Right lobe of liver (tissue), 4 donors: ENCODE results near the gene MTUS2.

ENCODE experiments used
- POLR2A ChIP-seq: fragments of 450-650 bp; IDR thresholded peaks from one replicate; pipeline ENCODE4 v1.6.1; 2017; ENCODE audit warnings: antibody characterized with exemption, mild to moderate bottlenecking
- TF ChIP-seq, protein P1 (sequence below), 4 donors: fragments of 200-600 bp in 3 of 4; fragments of 450-650 bp in 1 of 4; IDR thresholded peaks; one replicate each; pipeline versions ENCODE4 v1.5.1 to v1.8.0; 2016 to 2022; ENCODE audit warnings: antibody characterized with exemption in 4 of 4, mild to moderate bottlenecking in 2 of 4
- donor health status: DM: no; HTN: no; CAD: no.
- donor health status: DM: no; HTN: no; CAD: no.
- donor health status: DM: no; HTN: yes; CAD: no.

DNA sequence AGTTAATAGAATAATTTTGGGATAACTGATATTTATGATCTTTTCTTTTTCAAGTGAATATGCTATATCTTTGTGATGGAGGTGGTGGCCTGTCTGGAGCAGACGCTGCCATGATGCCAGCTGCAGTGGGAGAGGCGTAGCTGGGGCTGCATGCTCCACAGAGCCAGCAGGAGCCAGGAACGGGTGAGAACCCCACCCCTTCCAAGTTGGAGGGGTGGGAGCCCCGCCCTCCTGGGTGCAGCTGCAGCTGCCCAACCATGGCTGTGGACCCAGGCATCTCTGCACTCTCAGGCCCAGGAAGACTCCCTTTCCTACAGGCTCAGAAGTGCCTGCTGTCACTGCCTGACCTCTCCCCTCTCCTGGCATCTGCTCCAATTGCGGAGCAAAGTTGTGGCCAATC, 402.3 kb downstream of the MTUS2 start:
- TF ChIP-seq, protein P1, sequence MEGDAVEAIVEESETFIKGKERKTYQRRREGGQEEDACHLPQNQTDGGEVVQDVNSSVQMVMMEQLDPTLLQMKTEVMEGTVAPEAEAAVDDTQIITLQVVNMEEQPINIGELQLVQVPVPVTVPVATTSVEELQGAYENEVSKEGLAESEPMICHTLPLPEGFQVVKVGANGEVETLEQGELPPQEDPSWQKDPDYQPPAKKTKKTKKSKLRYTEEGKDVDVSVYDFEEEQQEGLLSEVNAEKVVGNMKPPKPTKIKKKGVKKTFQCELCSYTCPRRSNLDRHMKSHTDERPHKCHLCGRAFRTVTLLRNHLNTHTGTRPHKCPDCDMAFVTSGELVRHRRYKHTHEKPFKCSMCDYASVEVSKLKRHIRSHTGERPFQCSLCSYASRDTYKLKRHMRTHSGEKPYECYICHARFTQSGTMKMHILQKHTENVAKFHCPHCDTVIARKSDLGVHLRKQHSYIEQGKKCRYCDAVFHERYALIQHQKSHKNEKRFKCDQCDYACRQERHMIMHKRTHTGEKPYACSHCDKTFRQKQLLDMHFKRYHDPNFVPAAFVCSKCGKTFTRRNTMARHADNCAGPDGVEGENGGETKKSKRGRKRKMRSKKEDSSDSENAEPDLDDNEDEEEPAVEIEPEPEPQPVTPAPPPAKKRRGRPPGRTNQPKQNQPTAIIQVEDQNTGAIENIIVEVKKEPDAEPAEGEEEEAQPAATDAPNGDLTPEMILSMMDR (IDR thresholded peaks at IDR 0.05), result no peak
- no peak for TF ChIP-seq POLR2A
